GM23248 (cell line): ENCODE data around the gene ERC2. TPM values are rescaled to one million over a fixed set of nuclear protein-coding genes. Genes with fewer than 3 reads are reported as not detected.

Source experiments
- DNase-seq: peaks from one replicate; pipeline ENCODE4 v3.0.0-alpha.2; 2015
- H2AFZ ChIP-seq: fragments of 200-600 bp; sonication (generic); 2 replicates; pipeline ENCODE4 v1.6.1; 2016; ENCODE audit warnings: antibody characterized with exemption
- H3F3A ChIP-seq: fragments of 200-600 bp; sonication (generic); 2 replicates; pipeline ENCODE4 v1.6.1; 2016; ENCODE audit warnings: mild to moderate bottlenecking, antibody characterized with exemption, mixed run types; ENCODE audit not compliant: insufficient read depth
- H3K27ac ChIP-seq: fragments of 200-600 bp; sonication (generic); 2 replicates; pipeline ENCODE4 v1.5.1; 2016; ENCODE audit warnings: mild to moderate bottlenecking
- H3K27me3 ChIP-seq: fragments of 200-600 bp; sonication (generic); replicated peaks from 2 replicates; pipeline ENCODE4 v1.6.1; 2016; ENCODE audit warnings: mild to moderate bottlenecking; ENCODE audit not compliant: insufficient read depth
- H3K36me3 ChIP-seq: fragments of 200-600 bp; sonication (generic); 2 replicates; pipeline ENCODE4 v1.6.1; 2016; ENCODE audit warnings: low read depth, mild to moderate bottlenecking
- H3K4me1 ChIP-seq: fragments of 200-600 bp; sonication (generic); 2 replicates; pipeline ENCODE4 v1.6.1; 2016; ENCODE audit warnings: mild to moderate bottlenecking; ENCODE audit not compliant: insufficient read depth
- H3K4me2 ChIP-seq: fragments of 200-600 bp; sonication (generic); one replicate; pipeline ENCODE4 v1.6.1; 2016; ENCODE audit warnings: mild to moderate bottlenecking; ENCODE audit not compliant: unreplicated experiment
- H3K4me3 ChIP-seq: fragments of 200-600 bp; sonication (generic); 2 replicates; pipeline ENCODE4 v1.5.1; 2016; ENCODE audit warnings: mild to moderate bottlenecking
- H3K79me2 ChIP-seq: fragments of 200-600 bp; sonication (generic); 2 replicates; pipeline ENCODE4 v1.6.1; 2016; ENCODE audit warnings: mild to moderate bottlenecking; ENCODE audit not compliant: insufficient read depth
- H3K9ac ChIP-seq: fragments of 200-600 bp; sonication (generic); 2 replicates; pipeline ENCODE4 v1.6.1; 2016; ENCODE audit warnings: mild to moderate bottlenecking
- H3K9me2 ChIP-seq: fragments of 200-600 bp; sonication (generic); 2 replicates; pipeline ENCODE4 v1.6.1; 2016; ENCODE audit warnings: mixed run types, mild to moderate bottlenecking, moderate library complexity; ENCODE audit not compliant: insufficient read depth
- H3K9me3 ChIP-seq: fragments of 200-600 bp; sonication (generic); one replicate; pipeline ENCODE4 v1.6.1; 2017; ENCODE audit warnings: low read depth
- H4K20me1 ChIP-seq: fragments of 200-600 bp; sonication (generic); 2 replicates; pipeline ENCODE4 v1.6.0; 2016; ENCODE audit not compliant: insufficient read depth
- EZH2 ChIP-seq: fragments of 200-600 bp; sonication (generic); IDR thresholded peaks from 2 replicates; pipeline ENCODE4 v1.6.1; 2018; ENCODE audit warnings: antibody characterized with exemption, mild to moderate bottlenecking; ENCODE audit not compliant: insufficient read depth, poor library complexity, severe bottlenecking
- EZH2phosphoT487 ChIP-seq: fragments of 200-600 bp; sonication (generic); IDR thresholded peaks from 2 replicates; pipeline ENCODE4 v1.6.1; 2018; ENCODE audit warnings: antibody characterized with exemption, moderate library complexity, mild to moderate bottlenecking, low read depth; ENCODE audit not compliant: insufficient read depth
- whole genome bisulfite sequencing, 2 experiments: methylation state at CpG; one replicate each; pipeline ENCODE4 v1.1.6; 2015 to 2017; ENCODE audit warnings: low lambda C conversion rate in 2 of 2, low coverage in 1 of 2; ENCODE audit errors: missing lambda C conversion rate in 2 of 2; 5-methylcytosine and 5-hydroxymethylcytosine counted together
- in situ Hi-C: fragments of 300-500 bp; cut with MboI; formaldehyde crosslinking; loops from 2 replicates; pipeline ENCODE4 v1.15.0; 2020
- polyA plus RNA-seq: library from polyadenylated mRNA; unstranded; fragments of >200 nt; fragmentation: Nextera tagmentation; extraction: Ambion mirVana; gene quantifications from 2 replicates; pipeline ENCODE4 v1.2.1, GENCODE V29; 2016
- total RNA-seq: library from RNA; depleted of rRNA; stranded (reverse); fragments of >200 nt; shearing (Covaris generic); gene quantifications from 2 replicates; pipeline ENCODE4 v1.2.3, GENCODE V29; 2014

The ERC2 gene
- total and polyA plus RNA-seq, 2 experiments from 2014 or later: not detected

- DNase-seq: peak; percentile 6
- H3K9me2 ChIP-seq: no peaks in the 10 kb centered on the region
- H2AFZ ChIP-seq: no peak overlapping the region
- H3K9me3 ChIP-seq: no peaks in the 10 kb centered on the region
- 30 to 33% methylated on average over 2 of the region's 2 CpGs for WGBS, 2 experiments
- no peaks in the 10 kb centered on the region for H3K36me3 ChIP-seq
- H3K9ac ChIP-seq: no peak overlapping the region
- no peaks in the 10 kb centered on the region for H4K20me1 ChIP-seq
- no peak overlapping the region for H3K4me2 ChIP-seq
- no peak overlapping the region for H3K27ac ChIP-seq
- in situ Hi-C loops: no loop called here
- no peaks in the 10 kb centered on the region for H3F3A ChIP-seq
- H3K4me3 ChIP-seq: no peak overlapping the region
- H3K4me1 ChIP-seq: no peaks in the 10 kb centered on the region
- H3K79me2 ChIP-seq: no peaks in the 10 kb centered on the region
- TF ChIP-seq EZH2 (no peak), EZH2phosphoT487 (no peak)
- no peaks in the 10 kb centered on the region for H3K27me3 ChIP-seq
These were observed 23.3 kb upstream of the ERC2 start for GRCh38 chr3:56491566-56491965.

GRCh38 chr3:56488812-56489600, 20.7 kb upstream of the ERC2 start:
- Histone ChIP-seq H2AFZ (no peak overlapping the region), H3K4me2 (no peak overlapping the region), H3K9me2 (no peaks in the 10 kb centered on the region), H3K79me2 (no peaks in the 10 kb centered on the region), H3K27ac (no peak overlapping the region), H3K4me1 (no peaks in the 10 kb centered on the region), H4K20me1 (no peaks in the 10 kb centered on the region), H3F3A (no peaks in the 10 kb centered on the region), H3K4me3 (no peak overlapping the region), H3K9ac (no peak overlapping the region), H3K9me3 (no peaks in the 10 kb centered on the region), H3K27me3 (no peaks in the 10 kb centered on the region), H3K36me3 (no peaks in the 10 kb centered on the region)
- TF ChIP-seq EZH2phosphoT487 (no peak), EZH2 (no peak)
- WGBS, 2 experiments: 33 to 34% methylated on average over 8 of the region's 8 CpGs
- no peak for DNase-seq
- in situ Hi-C loops: no loop called here

- no peak overlapping the region for H3K4me3 ChIP-seq
- no peaks in the 10 kb centered on the region for H3K79me2 ChIP-seq
- H3F3A ChIP-seq: no peaks in the 10 kb centered on the region
- no peak for DNase-seq
- H3K9me2 ChIP-seq: no peaks in the 10 kb centered on the region
- H3K4me1 ChIP-seq: no peaks in the 10 kb centered on the region
- no peak overlapping the region for H3K9ac ChIP-seq
- no peaks in the 10 kb centered on the region for H3K9me3 ChIP-seq
- no peak overlapping the region for H3K27ac ChIP-seq
- in situ Hi-C loops: no loop called here
- no peaks in the 10 kb centered on the region for H4K20me1 ChIP-seq
- no peak overlapping the region for H3K4me2 ChIP-seq
- TF ChIP-seq EZH2phosphoT487 (no peak), EZH2 (no peak)
- 2% methylated on average over 2 of the region's 2 CpGs for WGBS, 2 experiments
- no peaks in the 10 kb centered on the region for H3K36me3 ChIP-seq
- no peaks in the 10 kb centered on the region for H3K27me3 ChIP-seq
- H2AFZ ChIP-seq: no peak overlapping the region
These were observed 16.3 kb upstream of the ERC2 start for GRCh38 chr3:56484525-56485032.

- Histone ChIP-seq H3K4me3 (no peak overlapping the region), H3K36me3 (no peaks in the 10 kb centered on the region), H3K4me2 (no peak overlapping the region), H4K20me1 (no peaks in the 10 kb centered on the region), H3K79me2 (no peaks in the 10 kb centered on the region), H3K9me2 (no peaks in the 10 kb centered on the region), H3K4me1 (no peaks in the 10 kb centered on the region), H3K9me3 (no peaks in the 10 kb centered on the region), H3K27ac (no peak overlapping the region), H3K27me3 (no peaks in the 10 kb centered on the region), H3K9ac (no peak overlapping the region), H2AFZ (no peak overlapping the region), H3F3A (no peaks in the 10 kb centered on the region)
- in situ Hi-C loops: no loop called here
- no peak for DNase-seq
- TF ChIP-seq EZH2 (no peak), EZH2phosphoT487 (no peak)
- WGBS, 2 experiments: 9 to 10% methylated on average over 4 of the region's 4 CpGs
These were observed 15.9 kb upstream of the ERC2 start for GRCh38 chr3:56484122-56484521.

- in situ Hi-C loops: no loop called here
- Histone ChIP-seq H3K9me2 (no peaks in the 10 kb centered on the region), H2AFZ (no peak overlapping the region), H3K4me2 (no peak overlapping the region), H3F3A (no peaks in the 10 kb centered on the region), H3K27me3 (no peaks in the 10 kb centered on the region), H3K4me3 (no peak overlapping the region), H3K9ac (no peak overlapping the region), H3K4me1 (no peaks in the 10 kb centered on the region), H3K27ac (no peak overlapping the region), H4K20me1 (no peaks in the 10 kb centered on the region), H3K79me2 (no peaks in the 10 kb centered on the region), H3K9me3 (no peaks in the 10 kb centered on the region), H3K36me3 (no peaks in the 10 kb centered on the region)
- no peak for TF ChIP-seq EZH2phosphoT487
- TF ChIP-seq EZH2: no peak
- WGBS, 2 experiments: 3 to 5% methylated on average over 3 of the region's 3 CpGs
- no peak for DNase-seq
These were observed 9.4 kb upstream of the ERC2 start for GRCh38 chr3:56477646-56478045.
